HG03139 (cell line): ENCODE measurements around the gene ZNF764.
"Not testable (repeated sequence)": the region's sequence is repeated elsewhere in the genome, so short reads cannot be mapped to it uniquely, and the experiment has no call there.

Experiments used
- ATAC-seq: cut with Tn5 transposase; IDR thresholded peaks from one replicate; pipeline ENCODE4 v1.9.1; 2021; ENCODE audit not compliant: unreplicated experiment

ZNF764 gene

DNA sequence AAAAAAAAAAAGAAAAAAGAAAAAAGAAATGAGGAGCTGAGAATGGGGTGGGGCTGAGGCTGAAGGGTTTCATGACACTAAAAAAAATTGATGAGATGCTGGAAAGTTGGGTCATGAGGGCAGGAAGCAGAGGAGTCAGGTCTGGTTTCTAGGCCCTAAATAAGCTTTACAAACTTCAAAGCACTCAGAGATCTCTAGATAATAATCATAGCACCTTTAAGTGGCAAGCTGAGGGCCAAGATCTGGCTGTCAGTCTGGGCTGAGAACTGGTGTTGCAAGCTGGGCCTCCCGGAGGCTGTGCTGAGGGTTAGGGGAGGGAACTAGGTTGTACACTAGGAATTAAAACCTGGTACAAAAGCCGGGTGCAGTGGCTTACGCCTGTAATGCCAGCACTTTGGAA, 6.4 kb downstream of the ZNF764 start:
- ATAC-seq, result no peak

GRCh38 chr16:30548416-30549253, 9.5 kb downstream of the ZNF764 start:
- no peak for ATAC-seq

DNA sequence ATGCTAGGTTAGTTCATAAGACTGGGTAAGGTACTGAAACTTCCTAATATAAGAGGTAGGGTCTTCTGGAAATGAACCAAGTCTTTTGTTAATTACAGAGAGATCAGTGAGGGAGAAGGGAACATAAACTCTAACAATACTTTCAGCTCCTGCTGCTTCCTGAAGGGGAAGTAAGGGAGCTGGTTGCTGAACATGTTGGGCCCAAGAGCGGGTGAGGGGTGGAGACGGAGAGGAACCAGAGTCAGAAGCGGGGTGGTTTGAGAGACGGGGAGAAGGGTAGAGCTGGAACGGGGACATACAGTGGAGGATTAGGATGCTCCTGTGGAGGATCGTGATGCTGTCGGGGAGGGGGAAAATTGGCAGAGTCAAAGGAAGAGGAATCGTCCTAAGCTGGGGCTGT, 12.1 kb downstream of the ZNF764 start:
- ATAC-seq, result no peak

GRCh38 chr16:30543067-30543466, 15.1 kb downstream of the ZNF764 start:
- ATAC-seq, result no peak

DNA sequence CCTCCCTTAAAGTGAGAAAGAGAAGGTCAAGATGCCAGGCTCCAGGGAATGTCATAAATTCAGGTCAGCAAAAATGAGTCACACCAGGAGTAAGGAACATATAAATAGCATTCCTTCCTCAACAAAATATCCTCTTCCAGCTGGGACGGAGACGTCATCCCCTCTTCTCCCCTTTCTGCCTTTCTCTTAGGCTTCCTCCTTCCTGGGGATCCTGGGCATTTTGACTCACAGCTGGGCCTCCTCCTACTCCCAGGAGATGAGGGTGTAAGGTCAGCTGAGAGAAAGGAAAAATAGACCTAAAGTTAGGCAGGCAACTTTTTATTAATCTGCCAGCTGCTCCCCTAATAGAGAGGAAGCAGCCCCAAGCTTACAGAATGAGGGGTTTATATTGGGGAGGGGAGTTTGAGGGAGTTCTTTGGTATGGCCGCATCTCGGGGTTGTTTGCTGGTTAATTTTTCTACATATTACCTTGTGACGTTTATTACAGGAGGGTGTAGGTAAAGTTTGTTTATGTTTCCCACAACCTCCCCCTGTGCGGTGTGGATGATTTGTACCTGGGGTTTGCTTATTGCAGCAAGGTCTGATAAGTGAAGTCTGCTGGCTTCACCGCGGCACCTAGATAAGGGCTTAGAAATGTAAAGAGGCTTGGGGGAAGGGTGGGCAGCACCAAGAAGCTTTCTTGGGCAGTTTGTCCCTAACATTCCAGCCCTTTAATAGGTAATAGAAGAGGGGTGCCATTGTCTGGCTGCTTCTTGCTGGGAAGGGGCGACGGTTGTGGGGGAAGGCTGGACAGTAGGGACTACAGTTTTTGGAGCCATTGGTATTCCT, 16.5 kb downstream of the ZNF764 start:
- ATAC-seq, result no peak

DNA sequence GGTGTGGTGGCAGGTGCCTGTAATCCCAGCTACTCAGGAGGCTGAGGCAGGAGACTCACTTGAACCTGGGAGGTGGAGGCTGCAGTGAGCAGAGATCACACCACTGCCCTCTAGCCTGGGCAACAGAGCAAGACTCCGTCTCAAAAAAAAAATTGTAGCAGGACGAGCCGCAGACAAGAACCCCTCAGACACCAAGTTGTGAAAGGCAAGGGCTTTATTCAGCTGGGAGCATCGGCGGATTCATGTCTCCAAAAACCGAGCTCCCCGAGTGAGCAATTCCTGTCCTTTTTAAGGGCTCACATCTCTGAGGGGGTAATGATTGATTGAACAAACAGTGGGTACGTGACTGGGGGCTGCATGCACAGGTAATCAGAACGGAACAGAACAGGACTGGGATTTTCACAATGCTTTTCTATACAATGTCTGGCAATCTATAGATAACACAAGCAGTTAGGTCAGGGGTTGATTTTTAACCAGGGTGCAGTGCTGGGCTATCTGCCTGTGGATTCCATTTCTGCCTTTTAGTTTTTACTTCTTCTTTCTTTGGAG, 17.2 kb downstream of the ZNF764 start:
- not testable (repeated sequence) for ATAC-seq

- not testable (repeated sequence) for ATAC-seq
These were observed 18.1 kb downstream of the ZNF764 start for GRCh38 chr16:30539986-30540526.

GRCh38 chr16:30539000-30539964, 18.9 kb downstream of the ZNF764 start:
- ATAC-seq, result no peak

DNA sequence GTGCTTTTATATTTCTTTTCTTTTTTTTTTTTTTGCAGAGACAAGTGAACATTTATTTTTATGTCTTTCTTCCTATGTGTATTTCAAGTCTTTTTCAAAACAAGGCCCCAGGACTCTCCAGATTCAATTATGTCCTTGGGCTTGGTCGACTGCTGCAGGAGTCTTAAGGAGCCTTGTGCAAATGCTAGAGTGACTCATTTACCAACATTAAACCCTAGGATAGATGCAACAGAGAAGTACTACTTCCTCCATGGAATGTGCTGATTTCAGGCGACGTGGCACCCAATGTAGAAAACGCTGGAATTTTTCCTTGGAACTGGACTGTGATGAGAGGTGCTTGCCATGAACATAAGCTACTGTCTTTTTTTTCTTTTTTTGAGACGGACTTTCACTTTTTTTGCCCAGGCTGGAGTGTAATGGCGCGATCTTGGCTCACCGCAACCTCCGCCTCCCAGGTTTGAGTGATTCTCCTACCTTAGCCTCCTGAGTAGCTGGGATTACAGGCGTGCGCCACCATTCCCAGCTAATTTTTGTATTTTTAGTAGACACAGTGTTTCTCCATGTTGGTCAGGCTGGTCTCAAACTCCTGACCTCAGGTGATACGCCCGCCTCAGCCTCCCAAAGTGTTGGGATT, 21.7 kb downstream of the ZNF764 start:
- not testable (repeated sequence) for ATAC-seq

- no peak for ATAC-seq
These were observed 22.4 kb downstream of the ZNF764 start for GRCh38 chr16:30535777-30536190.

DNA sequence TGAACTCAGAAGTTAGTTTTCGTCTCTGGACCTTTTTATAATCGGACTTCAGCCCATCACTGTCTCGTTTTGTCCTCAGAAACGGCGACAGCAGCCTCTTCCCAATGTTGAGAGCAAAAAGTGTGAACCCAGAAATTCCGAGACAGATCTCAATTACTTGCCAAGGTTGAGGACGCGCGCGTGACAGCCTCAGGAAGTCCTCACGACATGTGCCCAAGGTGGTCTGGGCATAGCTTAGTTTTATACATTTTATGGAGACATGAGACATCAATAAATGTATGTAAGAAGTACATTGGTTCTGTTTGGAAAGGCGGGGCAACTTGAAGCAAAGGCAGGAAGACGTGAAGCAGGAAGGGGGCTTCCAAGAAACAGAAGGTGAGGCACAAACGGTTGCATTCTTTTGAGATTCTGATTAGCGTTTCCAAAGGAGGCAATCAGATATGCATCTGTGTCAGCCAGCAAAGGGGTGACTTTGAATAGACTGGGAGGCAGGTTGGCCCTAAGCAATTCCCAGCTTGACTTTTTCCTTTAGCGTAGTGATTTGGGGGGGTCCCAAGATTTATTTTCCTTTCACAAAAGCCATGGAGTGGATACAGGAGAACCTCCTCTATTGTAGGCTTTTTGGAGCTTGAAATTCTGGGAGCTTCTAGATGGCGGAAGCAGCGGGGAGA, 22.9 kb downstream of the ZNF764 start:
- ATAC-seq, result peak; percentile 8

DNA sequence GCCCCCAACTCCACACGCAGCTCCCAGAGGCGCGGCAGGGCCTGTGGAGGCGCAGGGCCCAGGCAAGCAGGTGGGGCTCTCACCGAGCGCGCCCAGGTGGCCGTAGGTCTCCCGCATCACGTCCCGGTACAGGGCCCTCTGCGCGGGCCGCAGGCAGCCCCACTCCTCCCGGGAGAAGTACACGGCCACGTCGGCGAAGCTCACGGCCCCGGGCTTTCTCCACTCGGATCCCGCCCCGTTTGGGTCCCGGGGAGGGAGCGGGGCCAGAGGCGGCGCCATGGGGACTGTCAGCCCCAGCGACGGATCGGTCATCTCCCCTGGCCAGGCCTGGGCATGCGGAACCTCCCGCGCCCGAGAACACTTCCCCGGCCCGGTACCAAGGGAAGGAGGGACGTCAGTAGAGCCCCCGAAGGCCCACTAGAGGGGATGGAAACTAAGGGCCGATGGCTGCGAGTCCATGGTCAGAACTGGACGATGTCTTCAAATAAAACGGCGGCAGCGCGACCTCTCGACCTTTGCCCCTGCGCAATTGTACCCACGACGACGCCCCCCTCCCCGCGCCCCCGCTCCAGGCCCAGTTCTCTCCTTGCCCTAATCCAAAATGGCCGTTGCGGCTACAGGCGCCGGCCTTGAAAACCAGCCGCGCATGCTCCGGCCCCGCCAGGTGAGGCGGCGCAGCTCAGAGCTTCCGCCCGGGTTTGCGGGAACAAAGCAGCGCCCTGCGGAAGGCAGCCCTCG, 23.6 kb downstream of the ZNF764 start, which contains the start of gene ZNF747:
TSS of gene ZNF747 (minus strand) at position 491 of the 738 bp plus-strand sequence. CDS start at position 312, 179 bp downstream.
- ATAC-seq, result peak; percentile 60

- no peak for ATAC-seq
These were observed 24.3 kb downstream of the ZNF764 start for GRCh38 chr16:30533748-30534367.

GRCh38 chr16:30533146-30533522, 25.0 kb downstream of the ZNF764 start:
- no peak for ATAC-seq

DNA sequence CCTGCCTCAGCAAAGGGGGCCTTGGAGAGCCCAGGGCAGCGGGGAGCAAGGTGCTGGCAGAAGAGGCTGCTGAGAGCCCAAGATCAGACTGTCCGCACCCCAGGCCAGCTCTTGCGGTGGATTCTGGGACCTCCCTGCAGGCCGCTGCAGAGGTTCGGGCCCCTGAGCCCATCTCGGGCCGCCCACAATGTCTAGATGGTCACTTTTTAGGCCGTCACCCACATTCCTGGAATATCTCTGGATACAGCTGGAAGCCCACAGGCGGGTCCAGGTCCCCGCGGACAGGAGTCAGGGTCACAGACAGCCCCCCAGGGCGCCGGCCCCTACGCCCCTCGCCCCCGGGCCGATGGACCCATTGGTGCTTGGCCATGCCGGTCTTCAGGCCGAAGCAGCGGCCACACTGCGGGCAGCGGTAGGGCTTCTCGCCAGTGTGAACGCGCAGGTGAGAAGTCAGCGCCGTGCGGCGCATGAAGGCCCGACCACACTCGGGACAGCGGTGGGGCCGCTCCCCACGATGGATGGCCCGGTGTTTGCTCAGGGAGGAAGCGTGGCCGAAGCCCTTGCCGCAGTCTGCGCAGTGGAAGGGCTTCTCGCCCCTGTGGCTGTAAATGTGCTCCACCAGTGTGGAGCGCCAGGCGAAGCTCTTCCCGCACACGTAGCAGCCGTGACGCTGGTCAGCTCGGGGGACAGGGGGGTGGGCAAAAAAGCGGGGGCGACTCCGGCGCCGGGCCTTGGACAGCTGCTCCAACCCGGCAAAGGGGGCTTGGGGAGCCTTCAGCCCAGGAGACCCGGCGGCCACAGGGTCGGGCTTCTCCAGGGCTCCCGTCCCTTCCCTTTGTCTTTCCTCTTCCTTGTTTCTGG, 25.7 kb downstream of the ZNF764 start:
- ATAC-seq, result no peak

DNA sequence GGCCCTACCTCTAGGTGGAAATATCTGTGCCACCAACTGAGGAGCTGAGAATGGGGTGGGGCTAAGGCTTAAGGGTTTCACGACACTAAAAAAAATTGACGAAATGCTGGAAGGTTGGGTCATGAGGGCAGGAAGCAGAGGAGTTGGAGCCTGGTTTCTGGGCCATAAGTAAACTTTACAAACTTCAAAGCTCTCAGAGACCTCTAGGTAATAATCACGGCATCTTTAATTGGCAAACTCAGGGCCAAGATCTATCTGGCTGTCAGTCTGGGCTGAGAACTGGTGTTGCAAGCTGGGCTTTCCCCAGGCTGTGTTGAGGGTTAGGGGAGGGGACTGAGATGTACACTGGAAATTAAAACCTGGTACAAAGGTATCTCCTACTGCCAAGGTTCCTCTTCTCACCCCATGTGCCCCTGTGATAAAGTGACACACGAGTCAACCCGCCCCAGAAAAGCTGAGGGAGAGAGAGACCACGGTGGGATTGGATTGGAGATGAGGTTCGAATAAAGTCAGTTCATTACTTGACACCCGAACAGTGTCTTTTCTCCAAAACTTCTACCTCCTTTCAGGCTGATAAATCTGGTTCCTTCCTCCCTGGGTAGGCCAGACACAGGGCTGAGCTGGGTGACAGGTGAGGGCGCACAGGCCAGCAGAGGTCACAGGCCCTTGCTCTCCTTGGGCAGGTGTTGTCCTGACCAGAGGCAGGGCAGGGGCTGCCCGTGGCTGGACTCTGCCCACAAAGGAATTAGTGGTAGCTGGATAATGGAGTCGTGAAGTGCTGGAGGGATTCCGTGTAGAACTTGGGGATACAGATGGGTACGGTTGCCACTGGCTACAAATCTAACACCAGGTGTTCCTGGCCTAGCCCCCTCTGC, 27.8 kb downstream of the ZNF764 start:
- ATAC-seq, result no peak
